NB4 (cell line): ENCODE results near the gene ZNF200.

Experiments used
- POLR2A ChIP-seq: IDR thresholded peaks from 2 replicates; pipeline ENCODE4 v1.6.1; 2011; ENCODE audit warnings: mild to moderate bottlenecking; ENCODE audit not compliant: insufficient read length; ENCODE audit errors: extremely low read depth
- TF ChIP-seq, protein P1 (sequence below): IDR thresholded peaks from 2 replicates; pipeline ENCODE4 v1.6.1; 2011; ENCODE audit warnings: low read depth, low read length
- TF ChIP-seq, protein P2 (sequence below): IDR thresholded peaks from one replicate; pipeline ENCODE4 v1.5.1; 2012; ENCODE audit warnings: low read depth, low read length

DNA sequence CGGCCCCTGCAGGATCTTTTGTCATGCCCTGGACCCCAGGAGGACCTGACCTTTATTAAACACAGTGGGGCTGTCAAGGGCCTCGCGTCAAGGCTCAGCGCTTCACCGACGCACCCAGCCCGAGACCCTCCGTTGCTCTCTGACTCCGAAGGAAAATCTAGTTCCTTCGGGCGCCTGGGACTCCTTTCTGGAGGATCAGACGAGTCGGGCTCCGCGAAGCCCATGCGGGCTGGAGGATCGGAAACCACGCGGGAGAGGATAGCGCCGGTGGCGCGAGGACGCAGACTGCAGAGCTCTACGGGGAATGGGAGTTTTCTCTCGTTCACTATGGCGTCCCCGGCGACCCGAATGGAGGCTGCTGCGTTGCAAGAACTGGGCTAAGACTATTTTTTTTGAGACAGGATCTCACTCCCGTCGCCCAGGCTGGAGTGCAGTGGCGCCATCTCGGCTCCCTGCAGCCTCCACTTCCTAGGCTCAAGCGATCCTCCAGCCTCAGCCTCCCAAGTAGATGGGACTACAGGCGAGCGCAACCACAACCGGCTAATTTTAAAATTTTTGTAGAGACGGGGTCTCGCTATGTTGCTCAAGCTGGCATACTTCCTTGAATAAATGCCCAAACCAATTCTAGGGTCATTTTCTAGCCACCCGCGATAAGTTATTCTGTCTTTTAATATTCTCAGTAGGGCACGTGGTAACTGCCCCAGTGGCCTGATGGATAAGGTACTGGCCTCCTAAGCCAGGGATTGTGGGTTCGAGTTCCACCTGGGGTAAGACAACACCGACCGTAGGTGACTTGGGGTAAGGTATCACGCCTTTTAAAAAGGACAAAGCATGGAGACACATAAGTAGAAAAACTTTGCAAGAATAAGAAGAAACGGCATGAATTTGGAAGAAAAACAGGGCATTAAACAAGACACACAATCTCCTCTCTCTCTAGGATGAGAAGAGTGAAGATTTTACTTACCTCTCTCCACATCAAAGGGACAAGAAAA is 41.4 kb downstream of the ZNF200 start:
- TF ChIP-seq, protein P1, sequence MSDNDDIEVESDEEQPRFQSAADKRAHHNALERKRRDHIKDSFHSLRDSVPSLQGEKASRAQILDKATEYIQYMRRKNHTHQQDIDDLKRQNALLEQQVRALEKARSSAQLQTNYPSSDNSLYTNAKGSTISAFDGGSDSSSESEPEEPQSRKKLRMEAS = no peak
- TF ChIP-seq, protein P2, sequence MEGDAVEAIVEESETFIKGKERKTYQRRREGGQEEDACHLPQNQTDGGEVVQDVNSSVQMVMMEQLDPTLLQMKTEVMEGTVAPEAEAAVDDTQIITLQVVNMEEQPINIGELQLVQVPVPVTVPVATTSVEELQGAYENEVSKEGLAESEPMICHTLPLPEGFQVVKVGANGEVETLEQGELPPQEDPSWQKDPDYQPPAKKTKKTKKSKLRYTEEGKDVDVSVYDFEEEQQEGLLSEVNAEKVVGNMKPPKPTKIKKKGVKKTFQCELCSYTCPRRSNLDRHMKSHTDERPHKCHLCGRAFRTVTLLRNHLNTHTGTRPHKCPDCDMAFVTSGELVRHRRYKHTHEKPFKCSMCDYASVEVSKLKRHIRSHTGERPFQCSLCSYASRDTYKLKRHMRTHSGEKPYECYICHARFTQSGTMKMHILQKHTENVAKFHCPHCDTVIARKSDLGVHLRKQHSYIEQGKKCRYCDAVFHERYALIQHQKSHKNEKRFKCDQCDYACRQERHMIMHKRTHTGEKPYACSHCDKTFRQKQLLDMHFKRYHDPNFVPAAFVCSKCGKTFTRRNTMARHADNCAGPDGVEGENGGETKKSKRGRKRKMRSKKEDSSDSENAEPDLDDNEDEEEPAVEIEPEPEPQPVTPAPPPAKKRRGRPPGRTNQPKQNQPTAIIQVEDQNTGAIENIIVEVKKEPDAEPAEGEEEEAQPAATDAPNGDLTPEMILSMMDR = no peak
- no peak for TF ChIP-seq POLR2A
